Activated CD8-positive, alpha-beta memory T cell treated with anti-CD3 and anti-CD28 coated beads, Interleukin-2, amount 50 U/mL, for 48 hours (primary cell): ENCODE data around the gene TTC34.
"Not testable (repeated sequence)": the region's sequence is repeated elsewhere in the genome, so short reads cannot be mapped to it uniquely, and the experiment has no call there.

ENCODE experiments used
- DNase-seq: peaks from one replicate; pipeline ENCODE4 v3.0.0-alpha.2; 2020

TTC34 gene

GRCh38 chr1:2639607-2640521 lies 161.6 kb downstream of the TTC34 start:
- DNase-seq, result no peak

- no peak for DNase-seq
These were observed 162.3 kb downstream of the TTC34 start for GRCh38 chr1:2639203-2639602.

- DNase-seq, result no peak
These were observed 162.9 kb downstream of the TTC34 start for GRCh38 chr1:2638466-2639115.

GRCh38 chr1:2637442-2638145 lies 163.9 kb downstream of the TTC34 start:
- no peak for DNase-seq

- no peak for DNase-seq
These were observed 164.8 kb downstream of the TTC34 start for GRCh38 chr1:2636733-2637132.

- DNase-seq, result no peak
These were observed 166.0 kb downstream of the TTC34 start for GRCh38 chr1:2635361-2636010.

- no peak for DNase-seq
These were observed 167.5 kb downstream of the TTC34 start for GRCh38 chr1:2633936-2634491.

GRCh38 chr1:2633366-2633935 lies 168.0 kb downstream of the TTC34 start:
- no peak for DNase-seq

GRCh38 chr1:2632561-2633361 lies 168.7 kb downstream of the TTC34 start, which contains the start of gene MMEL1:
Gene MMEL1, minus strand, starts transcription at chr1:2633016. Its CDS starts 3,532 bp downstream, at chr1:2629484.
- no peak for DNase-seq

GRCh38 chr1:2632051-2632430 lies 169.5 kb downstream of the TTC34 start:
- DNase-seq, result no peak

- no peak for DNase-seq
These were observed 170.1 kb downstream of the TTC34 start for GRCh38 chr1:2631136-2632050.

GRCh38 chr1:2630498-2631135 lies 170.9 kb downstream of the TTC34 start:
- DNase-seq, result no peak

- DNase-seq, result no peak
These were observed 171.6 kb downstream of the TTC34 start for GRCh38 chr1:2629627-2630497.

GRCh38 chr1:2628933-2629626 lies 172.4 kb downstream of the TTC34 start:
- no peak for DNase-seq

GRCh38 chr1:2628191-2628932 lies 173.1 kb downstream of the TTC34 start:
- DNase-seq, result no peak

- DNase-seq, result no peak
These were observed 173.7 kb downstream of the TTC34 start for GRCh38 chr1:2627746-2628145.

- not testable (repeated sequence) for DNase-seq
These were observed 175.7 kb downstream of the TTC34 start for GRCh38 chr1:2625748-2626147.
